HFF-Myc (cell line): ENCODE data around the gene PRPF31.

Experiments
- DNase-seq: peaks from one replicate; pipeline ENCODE4 v3.0.0-alpha.2; 2011; ENCODE audit warnings: low read depth; ENCODE audit errors: extremely low read depth
- H3K4me3 ChIP-seq: replicated peaks from 2 replicates; pipeline ENCODE4 v1.5.1; 2011; ENCODE audit warnings: low read depth, mild to moderate bottlenecking, control low read depth, low read length
- CTCF ChIP-seq: IDR thresholded peaks from 2 replicates; pipeline ENCODE4 v1.5.1; 2012; ENCODE audit warnings: mild to moderate bottlenecking, low read depth, low read length, control low read depth; ENCODE audit errors: missing control alignments

Gene PRPF31

GRCh38 chr19:54142166-54142780 is 26.7 kb downstream of the PRPF31 start:
- no peak for DNase-seq
- no peak for TF ChIP-seq CTCF
- H3K4me3 ChIP-seq: no peak overlapping the region

GRCh38 chr19:54145541-54146158 is 30.1 kb downstream of the PRPF31 start:
- no peak for TF ChIP-seq CTCF
- H3K4me3 ChIP-seq: no peak overlapping the region
- no peak for DNase-seq

GRCh38 chr19:54147676-54148075 is 32.1 kb downstream of the PRPF31 start:
- no peak for TF ChIP-seq CTCF
- no peak for DNase-seq
- H3K4me3 ChIP-seq: no peak overlapping the region

GRCh38 chr19:54148158-54148557 is 32.6 kb downstream of the PRPF31 start:
- TF ChIP-seq CTCF: no peak
- no peak for DNase-seq

DNA sequence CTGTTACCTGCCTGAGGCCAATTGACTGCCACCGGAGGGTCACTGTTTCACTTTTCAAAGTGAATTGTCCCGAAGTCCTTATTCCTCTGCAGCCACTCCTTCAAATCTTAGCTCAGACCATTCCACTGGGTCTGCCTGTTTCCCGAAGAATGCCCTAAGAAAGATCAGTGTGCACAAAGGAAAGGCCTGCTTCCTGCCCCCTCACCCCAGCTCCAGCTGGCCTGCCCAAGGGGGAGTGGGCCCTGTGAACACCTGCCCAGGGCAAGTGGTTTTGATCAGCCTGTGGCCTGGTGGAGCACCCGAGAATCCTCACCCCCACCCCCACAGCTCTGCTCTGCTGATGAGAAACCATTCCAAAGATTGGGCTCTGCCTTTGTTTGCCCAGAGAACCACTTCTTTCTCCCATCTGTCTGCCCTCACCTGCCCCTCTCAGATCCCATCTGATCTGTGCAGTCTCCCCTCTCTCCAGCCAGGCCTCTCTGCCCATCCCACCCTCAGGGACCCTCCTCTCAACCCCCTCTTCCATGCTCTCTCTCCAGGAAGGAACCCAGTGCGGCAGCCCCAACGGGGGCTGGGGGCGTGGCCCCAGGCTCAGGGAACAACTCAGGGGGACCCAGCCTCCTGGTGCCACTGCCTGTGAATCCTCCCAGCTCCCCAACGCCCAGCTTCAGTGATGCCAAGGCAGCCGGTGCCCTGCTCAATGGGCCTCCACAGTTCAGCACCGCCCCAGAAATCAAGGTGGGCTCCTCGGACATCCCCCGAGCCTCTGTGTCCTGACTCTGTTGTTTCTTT is 33.7 kb downstream of the PRPF31 start:
- no peak overlapping the region for H3K4me3 ChIP-seq
- no peak for TF ChIP-seq CTCF
- no peak for DNase-seq

More at GRCh38 chr19:54148158-54148557, 32.6 kb downstream of the PRPF31 start:
- no peak overlapping the region for H3K4me3 ChIP-seq

DNA sequence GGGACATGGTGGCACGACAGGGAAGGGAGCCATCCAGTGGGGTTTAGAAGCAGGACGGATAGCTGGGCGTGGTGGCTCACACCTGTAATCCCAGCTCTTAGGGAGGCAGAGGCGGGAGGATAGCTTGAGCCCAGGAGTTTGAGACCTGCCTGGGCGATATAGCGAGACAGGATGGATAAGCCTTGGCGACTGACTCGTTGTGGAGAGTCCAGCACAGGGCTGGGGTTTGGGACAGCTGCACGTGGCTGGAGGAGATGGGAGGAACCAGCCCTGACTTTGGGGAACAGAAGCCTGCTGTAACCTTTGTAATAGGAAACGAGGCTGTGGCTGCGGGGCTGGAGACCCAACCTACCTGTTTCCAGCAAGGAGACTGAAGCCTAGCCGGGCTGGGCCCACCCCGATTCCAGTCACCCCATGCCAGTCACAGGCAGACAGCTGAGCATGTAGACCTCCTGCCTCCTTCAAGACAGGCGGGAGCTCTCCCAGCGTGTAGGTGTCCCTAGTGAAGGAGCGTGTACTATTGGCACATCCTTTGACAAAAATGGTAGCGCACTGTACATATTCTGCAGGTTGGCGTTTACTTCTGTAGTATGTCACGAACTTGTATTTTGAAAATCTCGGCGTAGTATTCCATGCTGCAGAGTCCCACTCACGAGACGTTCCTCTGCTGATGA is 35.9 kb downstream of the PRPF31 start:
- DNase-seq: no peak
- no peak overlapping the region for H3K4me3 ChIP-seq
- no peak for TF ChIP-seq CTCF
